Neural cell (in vitro differentiated cells): ENCODE data around the gene PRKCE. TPM values are rescaled to one million over a fixed set of nuclear protein-coding genes. Genes with fewer than 3 reads are reported as not detected.

Experiments
- H2AFZ ChIP-seq: fragments of 200-600, 300-800 bp; sonication (generic), shearing (Covaris generic); 2 replicates; pipeline ENCODE4 v1.6.0; 2014; ENCODE audit warnings: low read depth, mild to moderate bottlenecking, antibody characterized with exemption, low read length, moderate library complexity
- H3F3A ChIP-seq: fragments of 200-600 bp; shearing (Covaris generic); 2 replicates; pipeline ENCODE4 v1.6.1; 2016; ENCODE audit warnings: mild to moderate bottlenecking, moderate library complexity, mixed read lengths, antibody characterized with exemption, low read length; ENCODE audit not compliant: insufficient read depth, poor library complexity, severe bottlenecking
- H3K27ac ChIP-seq: fragments of 200-600, 300-800 bp; sonication (generic), shearing (Covaris generic); 2 replicates; pipeline ENCODE4 v1.5.1; 2014; ENCODE audit warnings: mild to moderate bottlenecking, low read length, moderate library complexity
- H3K27me3 ChIP-seq: fragments of 300-800, 200-600 bp; sonication (generic), shearing (Covaris generic); 2 replicates; pipeline ENCODE4 v1.6.0; 2014; ENCODE audit warnings: mild to moderate bottlenecking, low read depth, low read length, moderate library complexity; ENCODE audit not compliant: insufficient read depth
- H3K36me3 ChIP-seq: fragments of 300-800, 200-600 bp; sonication (generic), shearing (Covaris generic); 2 replicates; pipeline ENCODE4 v1.5.1; 2014; ENCODE audit warnings: mild to moderate bottlenecking, antibody characterized with exemption, low read length, moderate library complexity; ENCODE audit not compliant: insufficient read depth
- H3K4me2 ChIP-seq: fragments of 300-800, 200-600 bp; sonication (generic), shearing (Covaris generic); 2 replicates; pipeline ENCODE4 v1.6.0; 2014; ENCODE audit warnings: mild to moderate bottlenecking, low read length
- H3K4me3 ChIP-seq: fragments of 300-800, 200-600 bp; sonication (generic), shearing (Covaris generic); 2 replicates; pipeline ENCODE4 v1.5.1; 2014; ENCODE audit warnings: mild to moderate bottlenecking, low read length, moderate library complexity
- H3K79me2 ChIP-seq: fragments of 200-600 bp; shearing (Covaris generic); replicated peaks from 2 replicates; pipeline ENCODE4 v1.6.0; 2014; ENCODE audit warnings: mild to moderate bottlenecking, low read length, moderate library complexity; ENCODE audit not compliant: insufficient read depth
- H3K9ac ChIP-seq: fragments of 300-800, 200-600 bp; sonication (generic), shearing (Covaris generic); 2 replicates; pipeline ENCODE4 v1.6.1; 2016; ENCODE audit warnings: mild to moderate bottlenecking, low read length, mixed read lengths
- H3K9me2 ChIP-seq: fragments of 200-600 bp; shearing (Covaris generic); 2 replicates; pipeline ENCODE4 v1.6.1; 2016; ENCODE audit warnings: mild to moderate bottlenecking, low read length, mixed read lengths; ENCODE audit not compliant: insufficient read depth
- H3K9me3 ChIP-seq: fragments of 200-600, 300-800 bp; sonication (generic), shearing (Covaris generic); 2 replicates; pipeline ENCODE4 v1.6.1; 2016; ENCODE audit warnings: mild to moderate bottlenecking, mixed run types, low read length, moderate library complexity, mixed read lengths
- H4K20me1 ChIP-seq: fragments of 200-600 bp; shearing (Covaris generic); 2 replicates; pipeline ENCODE4 v1.6.1; 2016; ENCODE audit warnings: mild to moderate bottlenecking, mixed run types; ENCODE audit not compliant: insufficient read depth
- EP300 ChIP-seq: fragments of 450-650 bp; conservative IDR thresholded peaks from 2 replicates; pipeline ENCODE4 v1.6.1; 2014; ENCODE audit warnings: antibody characterized with exemption, mild to moderate bottlenecking, moderate library complexity; ENCODE audit not compliant: poor library complexity, severe bottlenecking
- EZH2 ChIP-seq: fragments of 200-600, 300-800 bp; shearing (Covaris generic), sonication (generic); IDR thresholded peaks from 2 replicates; pipeline ENCODE4 v1.6.1; 2014; ENCODE audit warnings: antibody characterized with exemption, low read length, borderline replicate concordance, mild to moderate bottlenecking; ENCODE audit not compliant: insufficient read depth, poor library complexity, severe bottlenecking
- MXI1 ChIP-seq: fragments of 450-650 bp; conservative IDR thresholded peaks from 2 replicates; pipeline ENCODE4 v1.6.1; 2014; ENCODE audit warnings: antibody characterized with exemption, mild to moderate bottlenecking; ENCODE audit not compliant: poor library complexity, severe bottlenecking
- POLR2AphosphoS5 ChIP-seq: IDR thresholded peaks from 2 replicates; pipeline ENCODE4 v1.6.1; 2012
- RAD21 ChIP-seq: fragments of 450-650 bp; conservative IDR thresholded peaks from 2 replicates; pipeline ENCODE4 v1.6.1; 2014; ENCODE audit warnings: antibody characterized with exemption, mild to moderate bottlenecking, moderate library complexity
- SMC3 ChIP-seq: fragments of 450-650 bp; conservative IDR thresholded peaks from 2 replicates; pipeline ENCODE4 v1.6.1; 2014; ENCODE audit warnings: antibody characterized with exemption, mild to moderate bottlenecking, moderate library complexity; ENCODE audit not compliant: poor library complexity
- TAF1 ChIP-seq: IDR thresholded peaks from 2 replicates; pipeline ENCODE4 v1.6.1; 2012; ENCODE audit warnings: low read depth
- polyA plus RNA-seq: library from polyadenylated mRNA; depleted of rRNA; stranded (reverse); fragments of >200 nt; gene quantifications from 2 replicates; pipeline ENCODE4 v1.2.3, GENCODE V29; 2014
- TF ChIP-seq, protein P1 (sequence below): IDR thresholded peaks from 2 replicates; pipeline ENCODE4 v1.6.1; 2012; ENCODE audit warnings: borderline replicate concordance
- TF ChIP-seq, protein P2 (sequence below): fragments of 450-650 bp; IDR thresholded peaks from 2 replicates; pipeline ENCODE4 v1.5.1; 2014; ENCODE audit warnings: antibody characterized with exemption, mild to moderate bottlenecking, moderate library complexity; ENCODE audit not compliant: poor library complexity, severe bottlenecking

The PRKCE gene
- polyA plus RNA-seq, 1 donor from 2014 or later: 5.4 TPM

DNA sequence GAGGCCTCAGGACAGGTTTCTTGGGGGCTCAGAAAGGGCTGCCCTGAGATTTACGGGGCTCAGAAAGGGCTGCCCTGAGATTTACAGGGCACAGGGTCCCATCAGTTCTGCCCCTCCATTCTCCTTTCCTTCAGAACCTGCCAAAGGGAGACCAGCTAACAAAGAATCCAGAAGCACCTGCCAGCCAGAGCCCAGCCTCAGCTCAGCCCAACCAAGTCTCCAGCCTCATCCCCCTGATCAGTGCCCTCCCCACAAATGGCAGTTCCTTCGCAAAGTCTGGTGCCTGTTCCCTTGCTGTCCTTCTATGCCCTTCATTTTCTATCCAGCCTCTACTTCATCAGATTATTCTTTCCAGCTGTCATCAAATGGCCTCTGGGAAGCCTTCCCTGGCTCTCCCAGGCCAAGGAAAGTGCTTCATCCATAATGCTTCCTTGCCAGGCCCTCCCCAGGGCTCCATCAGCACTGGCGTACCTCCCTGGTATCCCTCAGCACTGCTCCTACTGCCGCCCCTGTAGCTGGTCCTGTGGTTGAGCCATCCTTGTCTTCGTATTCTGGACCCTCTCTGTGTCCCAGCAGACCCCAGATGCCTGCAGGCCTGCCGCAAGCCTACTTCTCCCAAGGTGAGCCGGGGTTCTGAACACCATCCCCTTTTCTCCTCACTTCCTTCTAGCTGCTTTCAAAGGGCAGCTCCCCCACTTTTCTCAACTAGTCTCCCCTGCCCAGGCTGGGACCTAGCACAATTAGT, 549.6 kb downstream of the PRKCE start:
- no peaks in the 10 kb centered on the region for H3K79me2 ChIP-seq
- H2AFZ ChIP-seq: no peak overlapping the region
- no peaks in the 10 kb centered on the region for H3K36me3 ChIP-seq
- H3K27ac ChIP-seq: no peak overlapping the region
- no peaks in the 10 kb centered on the region for H3F3A ChIP-seq
- H3K4me3 ChIP-seq: no peak overlapping the region
- no peaks in the 10 kb centered on the region for H4K20me1 ChIP-seq
- no peak for TF ChIP-seq MXI1
- no peak for TF ChIP-seq TAF1
- no peak for TF ChIP-seq EP300
- TF ChIP-seq, protein P1, sequence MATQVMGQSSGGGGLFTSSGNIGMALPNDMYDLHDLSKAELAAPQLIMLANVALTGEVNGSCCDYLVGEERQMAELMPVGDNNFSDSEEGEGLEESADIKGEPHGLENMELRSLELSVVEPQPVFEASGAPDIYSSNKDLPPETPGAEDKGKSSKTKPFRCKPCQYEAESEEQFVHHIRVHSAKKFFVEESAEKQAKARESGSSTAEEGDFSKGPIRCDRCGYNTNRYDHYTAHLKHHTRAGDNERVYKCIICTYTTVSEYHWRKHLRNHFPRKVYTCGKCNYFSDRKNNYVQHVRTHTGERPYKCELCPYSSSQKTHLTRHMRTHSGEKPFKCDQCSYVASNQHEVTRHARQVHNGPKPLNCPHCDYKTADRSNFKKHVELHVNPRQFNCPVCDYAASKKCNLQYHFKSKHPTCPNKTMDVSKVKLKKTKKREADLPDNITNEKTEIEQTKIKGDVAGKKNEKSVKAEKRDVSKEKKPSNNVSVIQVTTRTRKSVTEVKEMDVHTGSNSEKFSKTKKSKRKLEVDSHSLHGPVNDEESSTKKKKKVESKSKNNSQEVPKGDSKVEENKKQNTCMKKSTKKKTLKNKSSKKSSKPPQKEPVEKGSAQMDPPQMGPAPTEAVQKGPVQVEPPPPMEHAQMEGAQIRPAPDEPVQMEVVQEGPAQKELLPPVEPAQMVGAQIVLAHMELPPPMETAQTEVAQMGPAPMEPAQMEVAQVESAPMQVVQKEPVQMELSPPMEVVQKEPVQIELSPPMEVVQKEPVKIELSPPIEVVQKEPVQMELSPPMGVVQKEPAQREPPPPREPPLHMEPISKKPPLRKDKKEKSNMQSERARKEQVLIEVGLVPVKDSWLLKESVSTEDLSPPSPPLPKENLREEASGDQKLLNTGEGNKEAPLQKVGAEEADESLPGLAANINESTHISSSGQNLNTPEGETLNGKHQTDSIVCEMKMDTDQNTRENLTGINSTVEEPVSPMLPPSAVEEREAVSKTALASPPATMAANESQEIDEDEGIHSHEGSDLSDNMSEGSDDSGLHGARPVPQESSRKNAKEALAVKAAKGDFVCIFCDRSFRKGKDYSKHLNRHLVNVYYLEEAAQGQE: no peak
- no peak for TF ChIP-seq SMC3
- no peak for TF ChIP-seq POLR2AphosphoS5
- TF ChIP-seq, protein P2, sequence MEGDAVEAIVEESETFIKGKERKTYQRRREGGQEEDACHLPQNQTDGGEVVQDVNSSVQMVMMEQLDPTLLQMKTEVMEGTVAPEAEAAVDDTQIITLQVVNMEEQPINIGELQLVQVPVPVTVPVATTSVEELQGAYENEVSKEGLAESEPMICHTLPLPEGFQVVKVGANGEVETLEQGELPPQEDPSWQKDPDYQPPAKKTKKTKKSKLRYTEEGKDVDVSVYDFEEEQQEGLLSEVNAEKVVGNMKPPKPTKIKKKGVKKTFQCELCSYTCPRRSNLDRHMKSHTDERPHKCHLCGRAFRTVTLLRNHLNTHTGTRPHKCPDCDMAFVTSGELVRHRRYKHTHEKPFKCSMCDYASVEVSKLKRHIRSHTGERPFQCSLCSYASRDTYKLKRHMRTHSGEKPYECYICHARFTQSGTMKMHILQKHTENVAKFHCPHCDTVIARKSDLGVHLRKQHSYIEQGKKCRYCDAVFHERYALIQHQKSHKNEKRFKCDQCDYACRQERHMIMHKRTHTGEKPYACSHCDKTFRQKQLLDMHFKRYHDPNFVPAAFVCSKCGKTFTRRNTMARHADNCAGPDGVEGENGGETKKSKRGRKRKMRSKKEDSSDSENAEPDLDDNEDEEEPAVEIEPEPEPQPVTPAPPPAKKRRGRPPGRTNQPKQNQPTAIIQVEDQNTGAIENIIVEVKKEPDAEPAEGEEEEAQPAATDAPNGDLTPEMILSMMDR: no peak
- H3K4me2 ChIP-seq: no peak overlapping the region
- H3K9ac ChIP-seq: no peak overlapping the region
- no peaks in the 10 kb centered on the region for H3K9me2 ChIP-seq
- no peaks in the 10 kb centered on the region for H3K27me3 ChIP-seq
- no peaks in the 10 kb centered on the region for H3K9me3 ChIP-seq

DNA sequence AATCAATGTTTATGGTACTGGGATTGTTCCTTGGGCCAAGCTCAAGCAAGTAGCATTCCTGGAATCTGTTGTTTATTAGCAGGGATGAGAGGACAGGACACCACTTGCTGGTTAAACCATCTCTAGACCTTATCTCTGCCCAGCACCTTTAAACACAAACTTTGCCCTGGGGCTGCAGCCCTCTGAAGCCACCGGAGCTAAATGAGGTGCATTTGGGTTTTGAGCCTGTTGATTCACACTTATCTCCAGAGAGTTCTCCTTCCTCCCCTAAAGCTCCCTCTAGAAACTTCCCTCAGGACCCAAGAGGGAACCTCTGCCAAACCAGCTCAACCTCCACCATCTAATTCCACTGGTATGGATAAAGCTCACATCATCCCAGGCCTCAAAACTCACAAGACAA, 551.0 kb downstream of the PRKCE start:
- Histone ChIP-seq H3K79me2 (no peaks in the 10 kb centered on the region), H3K9ac (no peak overlapping the region), H3K9me2 (no peaks in the 10 kb centered on the region), H4K20me1 (no peaks in the 10 kb centered on the region), H3K27ac (no peak overlapping the region), H3K27me3 (no peaks in the 10 kb centered on the region), H3K9me3 (no peaks in the 10 kb centered on the region), H3K36me3 (no peaks in the 10 kb centered on the region), H2AFZ (no peak overlapping the region), H3K4me3 (no peak overlapping the region), H3F3A (no peaks in the 10 kb centered on the region), H3K4me2 (no peak overlapping the region)
- no peak for TF ChIP-seq SMC3
- no peak for TF ChIP-seq RAD21
- TF ChIP-seq, protein P1: no peak
- TF ChIP-seq MXI1: no peak
- no peak for TF ChIP-seq TAF1
- no peak for TF ChIP-seq EP300
- no peak for TF ChIP-seq EZH2
- TF ChIP-seq, protein P2: no peak
- no peak for TF ChIP-seq POLR2AphosphoS5
